ENCODE data around the gene MINDY4. TPM values are rescaled to one million over a fixed set of nuclear protein-coding genes. Genes with fewer than 3 reads are reported as not detected.

Gene MINDY4
- total RNA-seq, 1 donor = 4.3 TPM

- no peak for DNase-seq (ENCODE audit: low read depth in 2 of 3, low spot score in 2 of 3)
Measured at GRCh38 chr7:30923774-30924413, 152.7 kb downstream of the MINDY4 start.

GRCh38 chr7:30924624-30925023, 153.4 kb downstream of the MINDY4 start:
- DNase-seq (ENCODE audit: low read depth in 2 of 3, low spot score in 2 of 3) = no peak

- no peak for DNase-seq (ENCODE audit: low read depth in 2 of 3, low spot score in 2 of 3)
Measured at GRCh38 chr7:30925117-30925516, 153.9 kb downstream of the MINDY4 start.

- DNase-seq (ENCODE audit: low read depth in 2 of 3, low spot score in 2 of 3) = no peak
Measured at GRCh38 chr7:30925913-30926312, 154.7 kb downstream of the MINDY4 start.

- DNase-seq (ENCODE audit: low read depth in 2 of 3, low spot score in 2 of 3) = peak in 2 of 3 donors; percentile 49 to 50
Measured at GRCh38 chr7:30926313-30926712, 155.1 kb downstream of the MINDY4 start.

GRCh38 chr7:30927040-30927439, 155.8 kb downstream of the MINDY4 start:
- no peak for DNase-seq (ENCODE audit: low read depth in 2 of 3, low spot score in 2 of 3)

GRCh38 chr7:30927559-30927958, 156.3 kb downstream of the MINDY4 start:
- DNase-seq (ENCODE audit: low read depth in 2 of 3, low spot score in 2 of 3) = no peak

- DNase-seq (ENCODE audit: low read depth in 2 of 3, low spot score in 2 of 3) = no peak
Measured at GRCh38 chr7:30928254-30928872, 157.1 kb downstream of the MINDY4 start.

- DNase-seq (ENCODE audit: low read depth in 2 of 3, low spot score in 2 of 3) = no peak
Measured at GRCh38 chr7:30929686-30930085, 158.5 kb downstream of the MINDY4 start.

GRCh38 chr7:30930621-30931020, 159.4 kb downstream of the MINDY4 start:
- no peak for DNase-seq (ENCODE audit: low read depth in 2 of 3, low spot score in 2 of 3)

GRCh38 chr7:30931161-30931928, 160.1 kb downstream of the MINDY4 start:
- no peak for DNase-seq (ENCODE audit: low read depth in 2 of 3, low spot score in 2 of 3)

GRCh38 chr7:30931929-30932540, 160.8 kb downstream of the MINDY4 start:
- no peak for DNase-seq (ENCODE audit: low read depth in 2 of 3, low spot score in 2 of 3)

- no peak for DNase-seq (ENCODE audit: low read depth in 2 of 3, low spot score in 2 of 3)
Measured at GRCh38 chr7:30932562-30932961, 161.3 kb downstream of the MINDY4 start.

GRCh38 chr7:30933124-30933974, 162.1 kb downstream of the MINDY4 start:
- no peak for DNase-seq (ENCODE audit: low read depth in 2 of 3, low spot score in 2 of 3)

GRCh38 chr7:30934225-30934624, 163.0 kb downstream of the MINDY4 start:
- DNase-seq (ENCODE audit: low read depth in 2 of 3, low spot score in 2 of 3) = no peak

- no peak for DNase-seq (ENCODE audit: low read depth in 2 of 3, low spot score in 2 of 3)
Measured at GRCh38 chr7:30934732-30935568, 163.7 kb downstream of the MINDY4 start.

GRCh38 chr7:30935569-30935877, 164.3 kb downstream of the MINDY4 start:
- DNase-seq (ENCODE audit: low read depth in 2 of 3, low spot score in 2 of 3) = no peak

- no peak for DNase-seq (ENCODE audit: low read depth in 2 of 3, low spot score in 2 of 3)
Measured at GRCh38 chr7:30936650-30937245, 165.5 kb downstream of the MINDY4 start.

GRCh38 chr7:30937416-30937815, 166.2 kb downstream of the MINDY4 start:
- no peak for DNase-seq (ENCODE audit: low read depth in 2 of 3, low spot score in 2 of 3)
